22Rv1 (cell line): ENCODE data around the gene FNBP1.

Experiments used
- ZFX ChIP-seq: fragments of 450-650 bp; IDR thresholded peaks from 2 replicates; pipeline ENCODE4 v1.6.1; 2017; ENCODE audit warnings: antibody characterized with exemption, borderline replicate concordance
- TF ChIP-seq, protein P1 (sequence below): fragments of 450-650 bp; IDR thresholded peaks from 2 replicates; pipeline ENCODE4 v1.5.1; 2017; ENCODE audit warnings: mild to moderate bottlenecking

- TF ChIP-seq, protein P1, sequence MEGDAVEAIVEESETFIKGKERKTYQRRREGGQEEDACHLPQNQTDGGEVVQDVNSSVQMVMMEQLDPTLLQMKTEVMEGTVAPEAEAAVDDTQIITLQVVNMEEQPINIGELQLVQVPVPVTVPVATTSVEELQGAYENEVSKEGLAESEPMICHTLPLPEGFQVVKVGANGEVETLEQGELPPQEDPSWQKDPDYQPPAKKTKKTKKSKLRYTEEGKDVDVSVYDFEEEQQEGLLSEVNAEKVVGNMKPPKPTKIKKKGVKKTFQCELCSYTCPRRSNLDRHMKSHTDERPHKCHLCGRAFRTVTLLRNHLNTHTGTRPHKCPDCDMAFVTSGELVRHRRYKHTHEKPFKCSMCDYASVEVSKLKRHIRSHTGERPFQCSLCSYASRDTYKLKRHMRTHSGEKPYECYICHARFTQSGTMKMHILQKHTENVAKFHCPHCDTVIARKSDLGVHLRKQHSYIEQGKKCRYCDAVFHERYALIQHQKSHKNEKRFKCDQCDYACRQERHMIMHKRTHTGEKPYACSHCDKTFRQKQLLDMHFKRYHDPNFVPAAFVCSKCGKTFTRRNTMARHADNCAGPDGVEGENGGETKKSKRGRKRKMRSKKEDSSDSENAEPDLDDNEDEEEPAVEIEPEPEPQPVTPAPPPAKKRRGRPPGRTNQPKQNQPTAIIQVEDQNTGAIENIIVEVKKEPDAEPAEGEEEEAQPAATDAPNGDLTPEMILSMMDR, result no peak
- TF ChIP-seq ZFX, result no peak
Observed at GRCh38 chr9:129934041-129934591, 108.9 kb downstream of the FNBP1 start.
